GM12878 (cell line): ENCODE data around the gene XPO5. TPM values are rescaled to one million over a fixed set of nuclear protein-coding genes. Genes with fewer than 3 reads are reported as not detected.

Experiments used
- BRCA1 ChIP-seq: IDR thresholded peaks from 2 replicates; pipeline ENCODE4 v1.6.1; 2011; ENCODE audit warnings: low read depth, low read length, improper control_type of control experiment
- CHD1 ChIP-seq: IDR thresholded peaks from 2 replicates; pipeline ENCODE4 v1.6.1; 2012; ENCODE audit warnings: low read depth, low read length, improper control_type of control experiment
- CHD2 ChIP-seq: IDR thresholded peaks from 2 replicates; pipeline ENCODE4 v1.6.1; 2011; ENCODE audit warnings: low read depth, low read length, improper control_type of control experiment, borderline replicate concordance
- CHD4 ChIP-seq: fragments of 200-600 bp; sonication (generic); IDR thresholded peaks from 2 replicates; pipeline ENCODE4 v1.6.1; 2016; ENCODE audit warnings: mild to moderate bottlenecking
- ETV6 ChIP-seq, 2 experiments: fragments of 450-650 bp in 1 of 2; IDR thresholded peaks in 1 of 2; conservative IDR thresholded peaks in 1 of 2; 2 replicates each; pipeline ENCODE4 v1.6.1; 2014; ENCODE audit warnings: antibody characterized with exemption in 1 of 2, borderline replicate concordance in 1 of 2, low read depth in 1 of 2, mild to moderate bottlenecking in 1 of 2, moderate library complexity in 1 of 2
- GATAD2B ChIP-seq: fragments of 450-650 bp; conservative IDR thresholded peaks from 2 replicates; pipeline ENCODE4 v1.6.1; 2017; ENCODE audit warnings: low read depth, mild to moderate bottlenecking, moderate library complexity
- HCFC1 ChIP-seq: fragments of 150-350 bp; IDR thresholded peaks from 2 replicates; pipeline ENCODE4 v1.6.1; 2014; ENCODE audit warnings: low read length
- KLF5 ChIP-seq: fragments of 450-650 bp; IDR thresholded peaks from 2 replicates; pipeline ENCODE4 v1.6.1; 2014; ENCODE audit warnings: mild to moderate bottlenecking; ENCODE audit not compliant: partially characterized antibody
- MYB ChIP-seq: fragments of 150-350 bp; IDR thresholded peaks from 2 replicates; pipeline ENCODE4 v1.6.1; 2014; ENCODE audit warnings: mild to moderate bottlenecking, low read depth, low read length, borderline replicate concordance
- NBN ChIP-seq: fragments of 450-650 bp; IDR thresholded peaks from 2 replicates; pipeline ENCODE4 v1.6.1; 2016
- NFYB ChIP-seq: IDR thresholded peaks from 2 replicates; pipeline ENCODE4 v1.6.1; 2011; ENCODE audit warnings: low read depth, mild to moderate bottlenecking, low read length, improper control_type of control experiment, moderate library complexity; ENCODE audit not compliant: insufficient read depth
- POU2F2 ChIP-seq: IDR thresholded peaks from 3 replicates; pipeline ENCODE4 v1.6.1; 2011; ENCODE audit warnings: low read depth, mild to moderate bottlenecking, low read length, borderline replicate concordance
- RCOR1 ChIP-seq: conservative IDR thresholded peaks from 2 replicates; pipeline ENCODE4 v1.6.1; 2012; ENCODE audit warnings: low read depth, low read length, improper control_type of control experiment
- RUNX3 ChIP-seq: IDR thresholded peaks from 2 replicates; pipeline ENCODE4 v1.6.1; 2012; ENCODE audit warnings: low read length, inconsistent platforms
- YY1 ChIP-seq: IDR thresholded peaks from 2 replicates; pipeline ENCODE4 v1.6.1; 2011; ENCODE audit warnings: low read depth, mild to moderate bottlenecking, low read length
- polyA plus RNA-seq, 11 experiments: library from polyadenylated mRNA; depleted of rRNA in 4 of 11; unstranded in 6 of 11; stranded (reverse) in 5 of 11; fragments of >200 nt; fragmentation: Nextera tagmentation in 4 of 11; fragmentation: Illumina TruSeq in 1 of 11; extraction: Ambion mirVana in 4 of 11; extraction: Trizol in 1 of 11; gene quantifications; 1 replicate in 1 of 11; 2 replicates in 10 of 11; pipeline versions ENCODE4 v1.2.1 to v1.2.3, GENCODE V29; 2011 to 2016; ENCODE audit warnings: inconsistent platforms in 2 of 11, missing spikeins in 2 of 11, low read depth in 1 of 11
- total RNA-seq, 4 experiments: library from RNA; depleted of rRNA in 3 of 4; stranded (reverse); fragments of >200 nt in 3 of 4; fragmentation: Illumina TruSeq in 1 of 4; extraction: Trizol in 1 of 4; gene quantifications; 2 replicates each; pipeline versions ENCODE4 v1.2.1 to v1.2.3, GENCODE V29; 2013 to 2021
- TF ChIP-seq, protein P1 (sequence below): fragments of 450-650 bp; formaldehyde crosslinking; IDR thresholded peaks from 2 replicates; pipeline ENCODE4 v1.4.0; 2020; ENCODE audit warnings: mild to moderate bottlenecking, moderate library complexity
- TF ChIP-seq, protein P2 (sequence below): fragments of 450-650 bp; formaldehyde crosslinking; IDR thresholded peaks from 2 replicates; pipeline ENCODE4 v1.5.0; 2022; ENCODE audit warnings: mild to moderate bottlenecking, missing genetic modification characterization

XPO5 gene
- total and polyA plus RNA-seq, 10 of the 15 experiments (the other 5 are each of a cell fraction or from before 2014, with no cell fraction given): 11.3 to 76.0 (median 41.6) TPM

DNA sequence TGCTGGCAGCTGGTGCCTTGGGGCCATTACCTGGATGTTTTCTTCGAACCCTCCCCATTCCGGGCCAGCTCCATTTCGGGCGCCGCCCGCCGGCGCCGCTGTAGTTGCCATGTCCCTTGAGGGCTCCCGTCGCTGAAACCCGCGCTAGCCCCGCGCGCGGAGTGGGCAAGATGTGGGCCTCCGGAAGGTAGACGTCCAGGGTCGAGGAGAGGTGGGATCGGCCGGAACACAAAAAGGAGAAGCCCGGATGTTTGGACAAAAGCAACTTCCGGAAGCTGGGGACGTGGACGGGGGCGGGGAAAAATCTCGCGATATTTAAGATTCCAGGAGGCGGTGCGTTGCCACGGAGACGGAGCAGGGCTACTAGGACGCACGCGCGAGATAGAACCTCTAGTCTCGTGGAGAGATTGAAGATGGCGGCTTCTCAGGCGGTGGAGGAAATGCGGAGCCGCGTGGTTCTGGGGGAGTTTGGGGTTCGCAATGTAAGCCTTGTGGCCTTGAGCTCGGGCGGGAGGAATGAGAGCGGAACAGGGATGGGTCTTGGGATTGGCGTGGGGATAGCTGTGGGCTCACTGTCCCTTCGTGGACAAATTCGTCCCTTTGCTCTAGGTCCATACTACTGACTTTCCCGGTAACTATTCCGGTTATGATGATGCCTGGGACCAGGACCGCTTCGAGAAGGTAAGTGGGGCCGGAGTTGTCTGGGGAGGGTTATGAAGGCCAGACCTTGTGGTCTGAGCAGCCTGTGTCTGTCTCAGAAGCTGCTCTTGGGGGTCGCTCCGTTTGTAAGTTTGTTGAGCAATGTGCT lies 58.9 kb downstream of the XPO5 start, which contains the start of the genes POLR1C and YIPF3 (continued):
- TF ChIP-seq, protein P1, sequence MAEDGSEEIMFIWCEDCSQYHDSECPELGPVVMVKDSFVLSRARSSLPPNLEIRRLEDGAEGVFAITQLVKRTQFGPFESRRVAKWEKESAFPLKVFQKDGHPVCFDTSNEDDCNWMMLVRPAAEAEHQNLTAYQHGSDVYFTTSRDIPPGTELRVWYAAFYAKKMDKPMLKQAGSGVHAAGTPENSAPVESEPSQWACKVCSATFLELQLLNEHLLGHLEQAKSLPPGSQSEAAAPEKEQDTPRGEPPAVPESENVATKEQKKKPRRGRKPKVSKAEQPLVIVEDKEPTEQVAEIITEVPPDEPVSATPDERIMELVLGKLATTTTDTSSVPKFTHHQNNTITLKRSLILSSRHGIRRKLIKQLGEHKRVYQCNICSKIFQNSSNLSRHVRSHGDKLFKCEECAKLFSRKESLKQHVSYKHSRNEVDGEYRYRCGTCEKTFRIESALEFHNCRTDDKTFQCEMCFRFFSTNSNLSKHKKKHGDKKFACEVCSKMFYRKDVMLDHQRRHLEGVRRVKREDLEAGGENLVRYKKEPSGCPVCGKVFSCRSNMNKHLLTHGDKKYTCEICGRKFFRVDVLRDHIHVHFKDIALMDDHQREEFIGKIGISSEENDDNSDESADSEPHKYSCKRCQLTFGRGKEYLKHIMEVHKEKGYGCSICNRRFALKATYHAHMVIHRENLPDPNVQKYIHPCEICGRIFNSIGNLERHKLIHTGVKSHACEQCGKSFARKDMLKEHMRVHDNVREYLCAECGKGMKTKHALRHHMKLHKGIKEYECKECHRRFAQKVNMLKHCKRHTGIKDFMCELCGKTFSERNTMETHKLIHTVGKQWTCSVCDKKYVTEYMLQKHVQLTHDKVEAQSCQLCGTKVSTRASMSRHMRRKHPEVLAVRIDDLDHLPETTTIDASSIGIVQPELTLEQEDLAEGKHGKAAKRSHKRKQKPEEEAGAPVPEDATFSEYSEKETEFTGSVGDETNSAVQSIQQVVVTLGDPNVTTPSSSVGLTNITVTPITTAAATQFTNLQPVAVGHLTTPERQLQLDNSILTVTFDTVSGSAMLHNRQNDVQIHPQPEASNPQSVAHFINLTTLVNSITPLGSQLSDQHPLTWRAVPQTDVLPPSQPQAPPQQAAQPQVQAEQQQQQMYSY (CRISPR knock-in tag): no peak
- peak; percentile 98 for TF ChIP-seq CHD2
- no peak for TF ChIP-seq CHD4
- no peak; a peak in 1 of 4 replicates for TF ChIP-seq ETV6 (conservative IDR thresholded peaks at IDR 0.05 in 1 of 2, IDR thresholded peaks at IDR 0.05 in 1 of 2; ENCODE audit: borderline replicate concordance in 1 of 2, low read depth in 1 of 2)
- 0 out of 2 replicates have a peak, but pooled peaks have one; percentile 53 for TF ChIP-seq NBN
- no peak for TF ChIP-seq NFYB
- peak; percentile 59 for TF ChIP-seq HCFC1
- TF ChIP-seq POU2F2: 0 out of 3 replicates have a peak, but pooled peaks have one; percentile 35
- TF ChIP-seq RCOR1: peak; percentile 94; the same call in 1 of the 2 replicates
- TF ChIP-seq BRCA1: peak; percentile 82
- TF ChIP-seq RUNX3: peak; percentile 21; the same call in 1 of the 2 replicates
- 0 out of 2 replicates have a peak, but pooled peaks have one; percentile 3 for TF ChIP-seq CHD1
- no peak for TF ChIP-seq MYB
- TF ChIP-seq, protein P2, sequence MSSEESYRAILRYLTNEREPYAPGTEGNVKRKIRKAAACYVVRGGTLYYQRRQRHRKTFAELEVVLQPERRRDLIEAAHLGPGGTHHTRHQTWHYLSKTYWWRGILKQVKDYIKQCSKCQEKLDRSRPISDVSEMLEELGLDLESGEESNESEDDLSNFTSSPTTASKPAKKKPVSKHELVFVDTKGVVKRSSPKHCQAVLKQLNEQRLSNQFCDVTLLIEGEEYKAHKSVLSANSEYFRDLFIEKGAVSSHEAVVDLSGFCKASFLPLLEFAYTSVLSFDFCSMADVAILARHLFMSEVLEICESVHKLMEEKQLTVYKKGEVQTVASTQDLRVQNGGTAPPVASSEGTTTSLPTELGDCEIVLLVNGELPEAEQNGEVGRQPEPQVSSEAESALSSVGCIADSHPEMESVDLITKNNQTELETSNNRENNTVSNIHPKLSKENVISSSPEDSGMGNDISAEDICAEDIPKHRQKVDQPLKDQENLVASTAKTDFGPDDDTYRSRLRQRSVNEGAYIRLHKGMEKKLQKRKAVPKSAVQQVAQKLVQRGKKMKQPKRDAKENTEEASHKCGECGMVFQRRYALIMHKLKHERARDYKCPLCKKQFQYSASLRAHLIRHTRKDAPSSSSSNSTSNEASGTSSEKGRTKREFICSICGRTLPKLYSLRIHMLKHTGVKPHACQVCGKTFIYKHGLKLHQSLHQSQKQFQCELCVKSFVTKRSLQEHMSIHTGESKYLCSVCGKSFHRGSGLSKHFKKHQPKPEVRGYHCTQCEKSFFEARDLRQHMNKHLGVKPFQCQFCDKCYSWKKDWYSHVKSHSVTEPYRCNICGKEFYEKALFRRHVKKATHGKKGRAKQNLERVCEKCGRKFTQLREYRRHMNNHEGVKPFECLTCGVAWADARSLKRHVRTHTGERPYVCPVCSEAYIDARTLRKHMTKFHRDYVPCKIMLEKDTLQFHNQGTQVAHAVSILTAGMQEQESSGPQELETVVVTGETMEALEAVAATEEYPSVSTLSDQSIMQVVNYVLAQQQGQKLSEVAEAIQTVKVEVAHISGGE (CRISPR knock-in tag): peak; percentile 84
- peak; percentile 96 for TF ChIP-seq YY1
- peak; percentile 51 for TF ChIP-seq KLF5
- TF ChIP-seq GATAD2B: peak; percentile 11
